ENCODE results near the gene EEF1G. TPM values are rescaled to one million over a fixed set of nuclear protein-coding genes. Genes with fewer than 3 reads are reported as not detected.
"Not testable (repeated sequence)": the region's sequence is repeated elsewhere in the genome, so short reads cannot be mapped to it uniquely, and the experiment has no call there.

The EEF1G gene
- total RNA-seq = 1,515 TPM

GRCh38 chr11:62573592-62574362 lies at the start of gene EEF1G:
Gene EEF1G (minus strand): TSS chr11:62573891. CDS start chr11:62573842, 49 bp downstream.
- peak; percentile 96 for ATAC-seq

GRCh38 chr11:62622476-62623089 lies 48.9 kb upstream of the EEF1G start:
- ATAC-seq = no peak

GRCh38 chr11:62621567-62622470 lies 48.1 kb upstream of the EEF1G start, which contains the start of gene B3GAT3:
Gene B3GAT3 (minus strand): TSS chr11:62621986. CDS start chr11:62621947, 39 bp downstream.
- peak; percentile 96 for ATAC-seq

- ATAC-seq = no peak
Observed at GRCh38 chr11:62621027-62621566, 47.4 kb upstream of the EEF1G start.

GRCh38 chr11:62616957-62617356 lies 43.3 kb upstream of the EEF1G start:
- ATAC-seq = not testable (repeated sequence)

GRCh38 chr11:62615521-62615920 lies 41.8 kb upstream of the EEF1G start:
- no peak for ATAC-seq

GRCh38 chr11:62614275-62614674 lies 40.6 kb upstream of the EEF1G start:
- peak; percentile 57 for ATAC-seq

GRCh38 chr11:62613291-62613778 lies 39.6 kb upstream of the EEF1G start:
- peak; percentile 12 for ATAC-seq

GRCh38 chr11:62612366-62613290 lies 38.9 kb upstream of the EEF1G start, which contains the start of the genes EML3 and ROM1:
Gene EML3 (minus strand): TSS chr11:62612775. CDS start chr11:62612457, 318 bp downstream.
Gene ROM1 (plus strand): TSS chr11:62613257. CDS start chr11:62613282, 25 bp downstream.
- peak; percentile 71 for ATAC-seq

- ATAC-seq = peak; percentile 1
Observed at GRCh38 chr11:62611705-62612365, 38.1 kb upstream of the EEF1G start.

- ATAC-seq = no peak
Observed at GRCh38 chr11:62610814-62611704, 37.4 kb upstream of the EEF1G start.

GRCh38 chr11:62610403-62610802 lies 36.7 kb upstream of the EEF1G start:
- no peak for ATAC-seq

- no peak for ATAC-seq
Observed at GRCh38 chr11:62608776-62609175, 35.1 kb upstream of the EEF1G start.

GRCh38 chr11:62607714-62608113 lies 34.0 kb upstream of the EEF1G start:
- ATAC-seq = no peak

GRCh38 chr11:62605902-62606301 lies 32.2 kb upstream of the EEF1G start:
- no peak for ATAC-seq

GRCh38 chr11:62605467-62605866 lies 31.8 kb upstream of the EEF1G start:
- no peak for ATAC-seq

GRCh38 chr11:62604460-62605120 lies 30.9 kb upstream of the EEF1G start:
- ATAC-seq = no peak

GRCh38 chr11:62603776-62604299 lies 30.1 kb upstream of the EEF1G start:
- no peak for ATAC-seq

- ATAC-seq = peak; percentile 21
Observed at GRCh38 chr11:62603072-62603408, 29.3 kb upstream of the EEF1G start.
